ENCODE data around the gene USP48.
"Not testable (repeated sequence)": the region's sequence is repeated elsewhere in the genome, so short reads cannot be mapped to it uniquely, and the experiment has no call there.

Gene USP48

DNA sequence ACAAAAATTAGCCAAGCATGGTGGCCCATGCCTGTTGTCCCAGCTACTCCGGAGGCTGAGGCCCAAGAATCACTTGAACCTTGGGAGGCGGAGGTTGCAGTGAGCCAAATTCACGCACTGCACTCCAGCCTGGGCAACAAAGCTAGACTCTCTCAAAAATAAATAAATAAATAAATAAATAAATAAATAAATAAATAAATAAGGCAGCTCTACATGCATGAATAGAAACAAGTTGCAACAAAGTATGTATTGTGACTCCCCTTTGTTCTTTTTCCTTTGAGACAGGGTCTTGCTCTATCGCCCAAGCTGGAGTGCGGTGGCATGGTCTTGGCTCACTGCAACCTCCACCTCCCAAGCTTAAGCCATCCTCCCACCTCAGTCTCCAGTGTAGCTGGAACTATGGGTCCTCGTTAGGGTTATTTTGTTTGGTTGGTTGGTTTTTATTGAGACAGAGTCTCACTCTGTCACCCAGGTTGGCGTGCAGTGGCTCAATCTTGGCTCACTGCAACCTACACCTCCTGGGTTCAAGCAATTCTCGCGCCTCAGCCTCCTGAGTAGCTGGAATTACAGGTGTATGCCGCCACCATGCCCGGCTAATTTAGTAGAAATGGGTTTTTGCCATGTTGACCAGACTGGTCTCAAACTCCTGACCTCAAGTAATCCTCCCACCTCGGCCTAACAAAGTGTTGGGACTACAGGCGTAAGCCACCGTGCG, 8.0 kb downstream of the USP48 start:
- DNase-seq (ENCODE audit: low read depth) = no peak

DNA sequence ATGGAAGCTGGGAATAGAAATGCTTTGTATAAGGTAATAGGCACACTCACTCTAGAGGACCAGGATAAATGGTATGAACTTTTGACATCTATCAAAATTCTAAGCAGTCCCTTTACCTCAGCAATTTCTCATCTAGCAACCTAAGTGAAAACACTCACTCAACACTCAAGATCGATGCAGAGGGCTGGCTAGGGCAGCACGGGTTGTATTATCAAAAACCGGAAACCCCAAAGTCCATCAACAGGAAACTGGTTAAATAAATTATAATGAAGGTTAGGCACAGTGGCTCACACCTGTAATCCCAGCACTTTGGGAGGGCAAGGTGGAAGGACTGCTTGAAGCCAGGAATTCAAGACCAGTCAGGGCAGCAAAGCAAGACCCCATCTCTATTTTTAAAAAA, 9.4 kb downstream of the USP48 start:
- DNase-seq (ENCODE audit: low read depth) = no peak

DNA sequence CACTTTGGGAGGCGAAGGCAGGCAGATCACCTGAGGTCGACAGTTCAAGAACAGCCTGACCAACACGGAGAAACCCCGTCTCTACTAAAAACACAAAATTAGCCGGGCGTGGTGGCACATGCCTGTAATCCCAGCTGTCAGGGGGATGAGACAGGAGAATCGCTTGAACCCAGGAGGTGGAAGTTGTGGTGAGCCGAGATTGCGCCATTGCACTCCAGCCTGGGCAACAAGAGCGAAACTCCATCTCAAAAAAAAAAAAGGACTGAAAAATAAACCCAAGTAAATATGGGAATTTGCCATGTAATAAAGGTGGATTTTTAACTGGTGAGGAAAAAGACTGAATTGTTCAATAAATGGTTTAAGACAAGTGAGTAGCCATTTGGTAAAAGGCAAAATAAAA, 11.3 kb downstream of the USP48 start:
- not testable (repeated sequence) for DNase-seq (ENCODE audit: low read depth)

DNA sequence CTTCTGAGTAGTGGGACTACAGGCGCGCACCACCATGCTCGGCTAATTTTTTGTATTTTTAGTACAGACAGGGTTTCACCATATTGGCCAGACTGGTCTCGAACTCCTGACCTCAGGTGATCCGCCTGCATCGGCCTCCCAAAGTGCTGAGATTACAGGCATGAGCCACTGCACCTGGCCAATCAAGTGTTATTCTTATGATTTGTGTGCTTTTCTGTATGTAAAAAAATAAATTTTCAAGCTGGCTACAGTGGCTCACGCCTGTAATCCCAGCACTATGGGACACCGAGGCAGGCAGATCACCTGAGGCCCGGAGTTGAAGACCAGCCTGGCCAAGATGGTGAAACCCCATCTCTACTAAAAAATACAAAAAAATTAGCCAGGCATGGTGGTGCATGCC, 12.3 kb downstream of the USP48 start:
- DNase-seq (ENCODE audit: low read depth) = not testable (repeated sequence)

DNA sequence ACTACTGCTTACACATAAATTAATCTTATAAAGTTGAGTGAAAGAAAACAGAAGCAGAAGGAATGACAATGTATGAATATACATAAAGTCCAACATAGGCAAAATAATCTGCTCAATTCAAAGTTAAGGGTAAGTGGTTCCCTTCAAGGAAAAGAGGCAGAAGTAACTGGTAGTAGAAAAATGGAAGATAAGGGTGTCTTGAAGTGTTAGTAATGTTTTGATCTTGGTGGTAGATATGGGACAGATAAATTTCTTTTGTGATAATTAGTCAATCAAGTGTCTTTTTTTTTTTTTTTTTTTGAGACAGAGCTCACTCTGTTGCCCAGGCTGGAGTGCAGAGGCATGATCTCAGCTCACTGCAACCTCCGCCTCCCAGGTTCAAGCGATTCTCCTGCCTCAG, 12.7 kb downstream of the USP48 start:
- no peak for DNase-seq (ENCODE audit: low read depth)

DNA sequence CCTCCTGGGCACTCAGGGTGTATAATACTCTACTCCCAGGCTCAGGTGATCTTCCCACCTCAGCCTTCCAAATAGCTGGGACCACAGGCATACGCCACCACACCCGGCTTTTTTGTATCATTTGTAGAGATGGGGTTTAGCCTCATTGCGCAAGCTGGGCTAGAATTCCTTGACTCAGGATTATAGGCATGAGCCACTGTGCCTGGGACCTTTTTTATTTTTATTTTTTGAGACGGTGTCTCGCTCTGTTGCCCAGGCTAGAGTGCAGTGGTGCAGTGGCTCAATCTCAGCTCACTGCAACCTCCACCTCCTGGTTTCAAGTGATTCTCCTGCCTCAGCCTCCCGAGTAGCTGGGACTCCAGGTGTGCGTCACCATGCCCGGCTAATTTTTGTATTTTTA, 15.8 kb downstream of the USP48 start:
- not testable (repeated sequence) for DNase-seq (ENCODE audit: low read depth)

DNA sequence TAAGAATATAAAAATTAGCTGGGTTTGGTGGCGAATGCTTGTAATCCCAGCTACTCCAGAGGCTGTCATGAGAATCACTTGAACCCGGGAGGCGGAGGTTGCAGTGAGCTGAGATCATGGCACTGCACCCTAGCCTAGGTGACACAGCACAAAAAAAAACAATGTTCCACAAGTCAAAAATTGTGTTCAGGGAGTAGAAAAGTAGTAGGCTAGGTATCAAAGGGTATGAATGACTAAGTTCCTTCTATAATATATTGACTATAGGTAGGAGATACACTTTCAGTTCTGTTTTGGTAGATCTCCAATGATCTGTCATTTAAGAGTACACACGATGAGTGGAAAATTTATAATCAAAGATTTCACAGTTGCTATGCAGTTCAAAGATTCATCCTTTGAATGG, 16.7 kb downstream of the USP48 start:
- DNase-seq (ENCODE audit: low read depth) = no peak

DNA sequence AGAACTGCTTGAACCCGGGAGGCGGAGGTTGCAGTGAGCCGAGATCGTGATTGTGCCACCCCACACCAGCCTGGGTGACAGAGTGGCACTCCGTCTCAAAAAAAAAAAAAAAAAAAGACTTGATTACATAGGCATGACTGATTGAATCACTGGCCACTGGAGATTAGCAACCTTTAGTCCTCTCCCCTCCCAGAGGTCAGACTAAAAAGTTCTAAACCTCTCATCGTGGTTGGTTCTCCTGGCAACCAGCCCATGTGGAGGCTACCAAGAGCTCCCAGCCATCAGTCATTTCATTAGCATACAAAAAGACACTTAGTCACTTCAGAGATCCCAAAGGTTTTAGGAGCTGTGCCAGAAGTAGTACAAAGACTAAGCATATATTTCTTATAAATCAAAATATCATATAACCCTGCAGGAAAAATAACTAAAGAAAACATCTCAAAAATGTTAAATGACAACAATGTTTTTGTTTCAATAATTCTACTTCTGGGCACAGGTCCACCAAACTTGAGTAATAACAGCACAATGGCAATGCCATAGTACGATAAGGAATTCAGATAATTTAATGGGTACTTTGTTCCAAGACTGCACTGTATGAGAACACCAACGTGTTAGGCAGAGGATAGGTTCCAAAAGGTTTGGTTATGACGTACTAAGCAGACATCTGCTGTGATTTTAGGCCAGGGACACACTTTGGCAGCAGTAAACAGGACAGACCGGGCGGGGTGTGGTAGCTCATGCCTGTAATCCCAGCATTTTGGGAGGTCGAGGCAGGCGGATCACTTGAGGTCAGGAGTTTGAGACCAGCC, 18.1 kb downstream of the USP48 start:
- DNase-seq (ENCODE audit: low read depth) = peak; percentile 90

DNA sequence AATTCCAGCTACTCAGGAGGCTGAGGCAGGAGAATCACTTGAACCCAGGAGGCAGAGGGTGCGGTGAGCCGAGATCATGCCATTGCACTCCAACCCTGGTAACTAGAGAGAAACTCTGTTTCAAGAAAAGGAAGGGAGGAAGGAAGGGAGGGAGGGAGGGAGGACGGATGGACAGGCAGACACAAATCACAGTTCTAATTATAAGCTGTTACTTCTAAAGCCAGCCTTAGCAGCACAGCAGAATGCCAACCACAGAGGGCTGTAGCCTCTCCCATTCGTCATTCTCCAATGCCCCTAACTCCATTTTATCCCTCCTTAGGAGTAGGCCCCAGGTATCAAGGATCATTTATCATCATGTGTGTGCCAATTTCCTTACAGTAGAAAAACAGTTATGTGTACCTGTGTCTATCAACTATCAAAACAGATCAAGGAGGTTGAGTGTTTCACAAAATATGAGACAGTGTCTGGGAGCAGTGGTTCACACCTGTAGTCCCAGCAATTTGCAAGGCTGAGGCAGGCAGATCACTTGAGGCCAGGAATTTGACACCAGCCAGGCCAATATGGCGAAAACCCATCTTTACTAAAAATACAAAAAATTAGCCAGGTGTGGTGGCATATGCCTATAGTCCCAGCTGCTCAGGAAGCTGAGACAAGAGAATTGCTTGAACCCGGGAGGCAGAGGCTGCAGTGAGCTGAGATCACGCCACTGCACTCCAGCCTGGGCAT, 19.1 kb downstream of the USP48 start:
- no peak for DNase-seq (ENCODE audit: low read depth)

DNA sequence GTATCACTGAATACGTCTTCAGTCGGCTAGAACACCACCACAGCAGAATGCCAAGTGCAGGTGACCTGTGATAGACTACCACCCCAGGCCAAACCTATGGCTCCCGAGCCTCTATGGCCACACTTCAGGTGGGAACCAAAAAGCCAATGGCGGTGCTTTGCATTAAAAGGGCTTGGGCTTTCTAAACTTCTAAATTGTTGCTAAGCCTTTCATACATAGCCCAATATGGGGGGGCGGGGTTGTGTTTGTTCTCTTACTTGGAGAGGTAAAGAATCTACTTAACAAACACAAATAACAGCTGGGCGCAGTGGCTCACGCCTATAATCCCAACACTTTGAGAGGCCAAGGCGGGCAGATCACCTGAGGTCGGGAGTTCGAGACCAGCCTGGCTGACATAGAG, 19.7 kb downstream of the USP48 start:
- no peak for DNase-seq (ENCODE audit: low read depth)

DNA sequence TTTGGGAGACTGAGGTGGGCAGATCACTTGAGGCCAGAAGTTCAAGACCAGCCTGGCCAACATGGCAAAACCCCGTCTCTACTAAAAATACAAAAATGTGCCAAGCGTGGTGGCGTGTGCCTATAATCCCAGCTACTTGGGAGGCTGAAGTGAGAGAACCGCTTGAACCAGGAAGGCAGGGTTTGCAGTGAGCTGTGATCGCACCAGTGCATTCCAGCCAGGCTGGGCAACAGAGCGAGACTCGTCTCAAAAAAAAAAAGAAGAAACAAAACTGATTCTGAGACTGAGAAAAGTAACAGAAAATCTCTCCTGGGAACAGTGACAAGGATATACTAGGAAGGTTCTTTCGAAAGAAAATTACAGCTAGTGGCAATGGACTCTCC, 20.9 kb downstream of the USP48 start:
- no peak for DNase-seq (ENCODE audit: low read depth)

DNA sequence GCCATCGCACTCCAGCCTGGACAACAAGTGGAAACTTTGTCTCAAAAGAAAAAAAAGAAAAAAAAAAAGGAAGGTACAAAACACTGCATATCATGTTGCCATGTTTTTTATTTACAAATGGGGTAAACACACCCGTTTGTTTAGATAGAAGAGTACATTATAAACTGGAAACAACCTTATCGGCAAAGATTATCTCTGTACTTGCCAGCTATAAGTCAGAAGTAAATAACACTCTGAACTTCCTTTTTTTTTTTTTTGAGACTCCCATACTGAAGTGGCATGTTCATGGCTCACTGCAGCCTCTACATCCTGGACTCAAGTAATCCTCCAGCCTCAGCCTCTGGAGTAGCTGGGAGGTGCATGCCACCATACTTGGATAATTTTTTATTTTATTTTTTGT, 21.9 kb downstream of the USP48 start:
- DNase-seq (ENCODE audit: low read depth) = no peak

DNA sequence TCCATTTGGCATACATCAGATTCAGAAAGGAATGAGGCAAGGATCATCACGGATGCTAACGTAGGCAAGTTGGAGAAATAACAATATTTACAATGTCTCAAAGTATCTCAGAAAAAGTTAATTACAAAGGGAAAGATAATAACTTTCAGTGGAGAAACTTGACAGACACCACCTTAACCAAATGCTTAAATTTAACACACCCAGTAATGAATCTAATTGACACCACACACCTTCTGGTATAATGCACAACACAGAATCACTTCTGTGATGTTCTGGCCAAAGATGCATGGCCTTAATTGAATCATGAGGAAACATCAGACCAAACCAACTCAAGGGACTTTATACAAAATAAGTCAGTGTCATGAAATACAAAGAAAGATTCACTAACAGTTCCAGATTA, 23.1 kb downstream of the USP48 start:
- DNase-seq (ENCODE audit: low read depth) = no peak

DNA sequence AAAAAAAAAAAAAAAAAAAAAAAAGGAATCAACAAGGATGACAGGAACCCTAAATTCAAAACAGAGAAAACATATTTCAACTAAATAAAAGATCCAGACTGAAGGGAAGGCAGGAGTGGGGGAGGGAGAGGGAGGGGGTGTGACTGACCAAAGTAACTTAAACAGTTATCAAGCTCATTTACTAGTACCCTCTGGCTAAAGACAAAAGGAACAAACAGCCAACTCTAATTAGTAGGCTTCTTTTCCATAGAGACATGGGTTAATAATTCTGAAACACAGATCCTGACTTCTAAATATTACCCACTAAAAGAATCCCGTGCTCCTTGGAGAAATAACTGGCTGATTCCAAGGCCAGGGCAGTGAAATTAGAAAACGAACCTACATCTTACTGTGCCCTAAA, 23.8 kb downstream of the USP48 start:
- DNase-seq (ENCODE audit: low read depth) = no peak

DNA sequence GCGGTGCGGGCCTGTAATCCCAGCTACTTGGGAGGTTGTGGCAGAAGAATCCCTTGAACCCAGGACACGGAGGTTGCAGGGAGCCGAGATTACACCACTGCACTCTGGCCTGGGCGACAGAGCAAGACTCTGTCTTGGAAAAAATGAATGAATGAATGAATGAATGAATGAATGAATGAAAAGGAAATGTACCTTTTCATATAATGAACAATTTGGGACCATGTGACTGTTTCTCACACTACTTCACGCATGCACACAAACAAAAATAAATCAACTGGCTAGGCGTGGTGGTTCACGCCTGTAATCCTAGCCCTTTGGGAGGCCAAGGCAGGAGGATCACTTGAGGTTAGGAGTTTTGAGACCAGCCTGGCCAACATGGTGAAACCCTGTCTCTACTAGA, 24.3 kb downstream of the USP48 start:
- DNase-seq (ENCODE audit: low read depth) = no peak

DNA sequence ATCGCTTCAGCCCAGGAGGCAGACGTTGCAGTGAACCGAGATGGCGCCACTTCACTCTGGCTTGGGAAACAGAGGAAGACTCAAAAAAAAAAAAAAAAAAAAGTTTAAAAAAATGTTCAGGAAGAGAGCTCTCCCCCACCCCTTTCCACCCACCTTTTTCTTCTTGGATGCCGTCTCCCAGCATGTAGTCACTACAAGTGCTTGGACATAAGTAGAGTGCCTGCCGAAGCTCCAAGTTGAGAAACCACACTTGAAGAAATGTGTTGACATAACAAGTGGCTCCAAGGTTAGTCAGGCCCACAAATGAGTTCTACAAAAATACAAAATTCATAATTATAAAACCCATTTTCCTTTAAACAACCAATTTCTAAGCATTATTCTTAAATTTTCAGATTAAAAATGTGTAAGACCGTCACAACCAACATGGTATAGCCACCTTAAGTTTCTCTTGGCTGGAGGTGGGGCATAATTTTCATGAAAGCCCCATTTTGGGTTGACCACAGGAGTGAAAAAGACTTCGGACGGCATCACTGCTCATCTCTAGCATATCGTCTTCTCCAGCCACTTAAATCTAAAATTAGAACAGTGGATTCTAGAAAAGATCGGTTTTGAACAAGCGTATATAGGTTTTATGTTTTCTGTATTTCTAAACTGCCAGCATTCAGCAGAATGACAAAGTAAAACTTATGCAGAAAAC, 26.4 kb downstream of the USP48 start:
- DNase-seq (ENCODE audit: low read depth) = no peak

DNA sequence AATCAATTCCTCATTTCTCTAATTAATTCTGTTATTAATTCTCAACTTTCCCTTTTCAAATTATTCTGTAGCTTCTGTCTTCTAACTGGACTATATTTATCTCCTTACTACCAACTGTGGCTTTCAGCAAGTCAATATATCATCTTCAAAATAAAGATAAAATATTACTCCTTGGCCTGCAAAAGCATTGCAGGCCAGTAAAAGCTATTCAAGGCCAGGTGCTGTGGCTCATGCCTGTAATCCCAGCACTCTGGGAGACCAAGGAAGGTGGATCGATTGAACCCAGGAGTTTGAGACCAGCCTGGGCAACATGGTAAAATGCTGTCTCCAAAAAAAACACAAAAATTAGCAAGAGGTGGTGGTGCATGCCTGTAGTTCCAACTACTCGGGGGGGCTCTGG, 27.9 kb downstream of the USP48 start:
- no peak for DNase-seq (ENCODE audit: low read depth)

DNA sequence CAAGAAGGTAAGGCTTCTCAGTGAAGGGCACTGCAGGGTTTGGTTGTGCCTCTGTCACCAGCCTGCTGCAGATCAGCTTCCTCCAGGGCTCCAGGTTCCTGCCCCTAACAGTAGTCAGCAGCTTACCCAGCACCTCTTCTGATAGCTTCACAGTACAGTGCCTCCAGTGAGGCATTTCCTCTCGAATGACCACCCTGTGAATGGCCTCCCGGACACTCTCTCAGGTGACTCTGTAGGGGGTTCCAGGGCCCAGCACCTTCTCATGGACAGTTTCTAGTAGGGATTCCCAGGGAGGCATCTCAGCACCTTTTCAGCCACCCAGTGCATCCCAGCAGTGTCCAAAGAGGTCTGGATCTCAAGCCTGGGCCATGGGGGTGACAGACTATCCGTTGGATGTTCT, 28.4 kb downstream of the USP48 start:
- no peak for DNase-seq (ENCODE audit: low read depth)

DNA sequence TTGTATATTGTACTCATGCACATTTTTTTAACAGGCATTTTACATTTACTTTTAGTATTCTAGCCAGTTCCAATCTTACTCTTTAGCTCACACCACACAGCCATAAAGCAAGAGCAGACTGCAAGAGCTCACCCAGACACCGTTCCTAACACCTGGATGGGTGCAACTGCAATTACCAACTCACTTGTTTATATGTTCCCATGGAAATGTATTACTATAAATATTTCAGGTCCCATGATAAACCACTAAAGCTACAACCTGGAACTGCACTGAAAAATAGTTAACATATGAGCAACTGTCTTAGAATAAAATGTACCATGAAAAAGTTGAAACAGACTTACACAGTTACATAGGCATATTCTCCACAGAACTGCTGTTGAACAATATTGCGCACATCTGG, 30.8 kb downstream of the USP48 start:
- no peak for DNase-seq (ENCODE audit: low read depth)

DNA sequence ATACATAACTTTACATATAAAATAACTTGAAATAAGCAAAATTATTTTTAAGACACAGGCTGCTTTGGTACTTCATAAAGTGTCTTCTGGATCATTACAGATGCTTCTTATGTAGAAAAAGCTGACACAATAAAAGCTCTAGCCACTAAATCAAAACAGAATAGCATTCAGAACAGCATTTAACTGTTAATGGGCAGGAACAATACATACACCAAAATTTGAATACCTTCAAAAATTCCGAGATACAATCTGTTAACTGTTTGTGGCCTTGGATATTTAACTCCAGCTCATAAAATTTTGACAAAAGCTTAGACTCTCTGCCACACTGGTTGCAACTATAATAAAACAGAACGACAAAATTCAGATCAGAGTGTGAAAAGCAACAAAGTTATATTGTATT, 31.7 kb downstream of the USP48 start:
- no peak for DNase-seq (ENCODE audit: low read depth)

DNA sequence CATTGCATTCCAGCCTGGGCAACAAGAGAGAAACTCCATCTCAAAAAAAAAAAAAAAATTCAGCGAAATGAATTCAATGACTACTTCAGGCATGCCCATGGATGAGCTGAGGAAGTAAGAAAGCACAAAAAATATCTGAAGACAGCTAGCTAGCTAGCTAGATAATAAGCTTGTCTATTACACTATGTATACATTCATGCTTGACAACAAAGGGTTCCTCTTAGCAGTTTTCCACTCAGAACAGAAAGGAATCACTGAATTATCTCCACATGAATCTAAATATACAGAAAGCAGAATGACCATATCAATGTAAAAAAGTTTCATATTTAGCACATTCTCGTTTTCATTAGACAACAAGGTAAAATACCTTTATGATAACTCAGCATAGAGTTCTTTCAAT, 32.1 kb downstream of the USP48 start:
- DNase-seq (ENCODE audit: low read depth) = no peak

DNA sequence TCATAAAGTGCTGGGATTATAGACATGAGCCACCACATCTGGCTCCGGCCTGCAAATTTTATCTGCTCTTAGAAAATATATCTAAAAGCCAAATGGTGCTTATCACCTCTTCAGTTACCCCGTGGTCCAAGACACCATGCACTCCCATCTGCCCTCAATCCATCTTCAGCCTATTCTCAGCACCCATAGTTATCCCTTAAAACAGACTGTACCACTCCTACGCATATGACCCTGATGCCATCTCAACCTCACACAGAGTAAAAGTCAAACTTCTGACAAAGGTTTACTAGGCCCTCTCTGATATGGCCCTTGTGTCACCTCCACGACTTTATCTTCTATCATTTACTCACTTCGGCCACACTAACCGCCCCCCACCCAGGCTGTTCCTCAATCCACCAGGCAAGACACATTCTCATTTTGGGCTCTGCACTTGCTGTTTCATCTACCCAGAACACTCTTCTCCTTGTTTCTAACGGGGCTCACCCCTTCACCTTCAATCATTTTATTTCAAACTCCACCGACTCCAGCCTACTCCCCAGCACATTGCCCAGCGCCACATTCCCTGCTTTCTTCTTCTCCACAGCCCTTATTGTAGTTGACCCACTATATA, 33.0 kb downstream of the USP48 start:
- DNase-seq (ENCODE audit: low read depth) = no peak
